Stimulated activated CD8-positive, alpha-beta memory T cell treated with anti-CD3 and anti-CD28 coated beads, Interleukin-12 subunit alpha, Interleukin-12 subunit beta, amount 100 ng/mL, for 24 hours (primary cell): Measurements from ENCODE around the gene RNU7-1.

Experiments
- DNase-seq: peaks from one replicate; pipeline ENCODE4 v3.0.0-alpha.2; 2020; ENCODE audit errors: extremely low read depth

Gene RNU7-1

GRCh38 chr12:6965026-6965661, 21.5 kb downstream of the RNU7-1 start:
- no peak for DNase-seq

GRCh38 chr12:6965714-6966113, 22.1 kb downstream of the RNU7-1 start:
- DNase-seq = no peak

GRCh38 chr12:6966351-6966750, 22.7 kb downstream of the RNU7-1 start:
- no peak for DNase-seq

GRCh38 chr12:6967651-6968100, 24.1 kb downstream of the RNU7-1 start:
- no peak for DNase-seq

- DNase-seq = no peak
Measured at GRCh38 chr12:6968426-6968825, 24.8 kb downstream of the RNU7-1 start.

- no peak for DNase-seq
Measured at GRCh38 chr12:6970096-6970527, 26.5 kb downstream of the RNU7-1 start.

- DNase-seq = no peak
Measured at GRCh38 chr12:6974180-6974579, 30.6 kb downstream of the RNU7-1 start.

- DNase-seq = no peak
Measured at GRCh38 chr12:6975297-6976032, 31.8 kb downstream of the RNU7-1 start.

- DNase-seq = no peak
Measured at GRCh38 chr12:6977653-6978052, 34.0 kb downstream of the RNU7-1 start.

GRCh38 chr12:6978188-6978587, 34.6 kb downstream of the RNU7-1 start:
- DNase-seq = no peak

- no peak for DNase-seq
Measured at GRCh38 chr12:6978611-6979011, 35.0 kb downstream of the RNU7-1 start.

GRCh38 chr12:6979021-6979420, 35.4 kb downstream of the RNU7-1 start:
- no peak for DNase-seq

- DNase-seq = no peak
Measured at GRCh38 chr12:6979453-6979852, 35.8 kb downstream of the RNU7-1 start.

GRCh38 chr12:6980075-6980474, 36.5 kb downstream of the RNU7-1 start:
- no peak for DNase-seq

- DNase-seq = no peak
Measured at GRCh38 chr12:6980740-6981139, 37.1 kb downstream of the RNU7-1 start.

- DNase-seq = no peak
Measured at GRCh38 chr12:6981152-6982052, 37.8 kb downstream of the RNU7-1 start.

GRCh38 chr12:6982532-6982931, 38.9 kb downstream of the RNU7-1 start:
- no peak for DNase-seq

- DNase-seq = no peak
Measured at GRCh38 chr12:6987956-6988553, 44.4 kb downstream of the RNU7-1 start.
